ENCODE data around the gene GSG1L. TPM values are rescaled to one million over a fixed set of nuclear protein-coding genes. Genes with fewer than 3 reads are reported as not detected.

GSG1L gene
- total RNA-seq, 2 experiments from 2014 or later, result not detected

GRCh38 chr16:27800817-27801216 is 262.7 kb downstream of the GSG1L start:
- Mint-ChIP-seq H3K27ac (no peak overlapping the region), H3K4me3 (no peak overlapping the region), H3K4me1 (peaks cover 8% of the 10 kb centered on the region)

GRCh38 chr16:27799896-27800295 is 263.6 kb downstream of the GSG1L start:
- ChIA-PET POLR2A (no interaction called here), CTCF (interaction anchor here (1.1 kb wide), 1 partner anchor 46 kb away, joined by 4 read pairs; no protein-coding TSS in a partner anchor)
- Mint-ChIP-seq H3K36me3 (ENCODE audit: low read depth) (no peaks in the 10 kb centered on the region), H3K27me3 (peaks cover 9% of the 10 kb centered on the region), H3K4me1 (peaks cover 8% of the 10 kb centered on the region), H3K4me3 (no peak overlapping the region), H3K27ac (no peak overlapping the region), H3K9me3 (no peaks in the 10 kb centered on the region)
- DNase-seq, result no peak

More at GRCh38 chr16:27800817-27801216, 262.7 kb downstream of the GSG1L start:
- ChIA-PET POLR2A (no interaction called here), CTCF (no interaction called here)
- Mint-ChIP-seq H3K27me3 (peaks cover 9% of the 10 kb centered on the region), H3K36me3 (ENCODE audit: low read depth) (no peaks in the 10 kb centered on the region), H3K9me3 (no peaks in the 10 kb centered on the region)
- no peak for DNase-seq

- Mint-ChIP-seq H3K4me1 (no peaks in the 10 kb centered on the region), H3K36me3 (ENCODE audit: low read depth) (no peaks in the 10 kb centered on the region), H3K27me3 (peaks cover 4% of the 10 kb centered on the region), H3K4me3 (no peak overlapping the region), H3K9me3 (no peaks in the 10 kb centered on the region), H3K27ac (no peak overlapping the region)
- POLR2A ChIA-PET, result no interaction called here
- CTCF ChIA-PET, result no interaction called here
- no peak for DNase-seq
These were observed 265.3 kb downstream of the GSG1L start for GRCh38 chr16:27798241-27798640.

- Mint-ChIP-seq H3K36me3 (ENCODE audit: low read depth) (no peaks in the 10 kb centered on the region), H3K9me3 (no peaks in the 10 kb centered on the region), H3K4me3 (no peak overlapping the region), H3K27me3 (no peaks in the 10 kb centered on the region), H3K27ac (no peak overlapping the region), H3K4me1 (no peaks in the 10 kb centered on the region)
- ChIA-PET CTCF (interaction anchor here (0.5 kb wide), 1 partner anchor 228 kb away, joined by 3 read pairs; no protein-coding TSS in a partner anchor), POLR2A (no interaction called here)
- peak; percentile 54 for DNase-seq
These were observed 267.4 kb downstream of the GSG1L start for GRCh38 chr16:27795992-27796614.

- Mint-ChIP-seq H3K27ac (no peak overlapping the region), H3K4me3 (no peak overlapping the region), H3K36me3 (ENCODE audit: low read depth) (no peaks in the 10 kb centered on the region), H3K9me3 (no peaks in the 10 kb centered on the region), H3K27me3 (no peaks in the 10 kb centered on the region), H3K4me1 (no peaks in the 10 kb centered on the region)
- DNase-seq, result no peak
- CTCF ChIA-PET, result no interaction called here
- POLR2A ChIA-PET, result no interaction called here
These were observed 270.3 kb downstream of the GSG1L start for GRCh38 chr16:27793249-27793622.

GRCh38 chr16:27792486-27793248 is 270.8 kb downstream of the GSG1L start:
- Mint-ChIP-seq H3K27me3 (no peaks in the 10 kb centered on the region), H3K4me1 (no peaks in the 10 kb centered on the region), H3K4me3 (no peak overlapping the region), H3K27ac (no peak overlapping the region), H3K9me3 (no peaks in the 10 kb centered on the region), H3K36me3 (ENCODE audit: low read depth) (no peaks in the 10 kb centered on the region)
- CTCF ChIA-PET, result no interaction called here
- POLR2A ChIA-PET, result no interaction called here
- no peak for DNase-seq

- Mint-ChIP-seq H3K9me3 (no peaks in the 10 kb centered on the region), H3K27ac (no peak overlapping the region), H3K4me3 (no peak overlapping the region), H3K36me3 (ENCODE audit: low read depth) (no peaks in the 10 kb centered on the region), H3K27me3 (no peaks in the 10 kb centered on the region), H3K4me1 (no peaks in the 10 kb centered on the region)
- DNase-seq, result no peak
- ChIA-PET CTCF (no interaction called here), POLR2A (no interaction called here)
These were observed 272.2 kb downstream of the GSG1L start for GRCh38 chr16:27791404-27791719.

- Mint-ChIP-seq H3K9me3 (no peaks in the 10 kb centered on the region), H3K4me3 (no peak overlapping the region), H3K36me3 (ENCODE audit: low read depth) (no peaks in the 10 kb centered on the region), H3K27ac (no peak overlapping the region), H3K4me1 (no peaks in the 10 kb centered on the region), H3K27me3 (no peaks in the 10 kb centered on the region)
- ChIA-PET POLR2A (no interaction called here), CTCF (no interaction called here)
- no peak for DNase-seq
These were observed 272.7 kb downstream of the GSG1L start for GRCh38 chr16:27790546-27791403.

GRCh38 chr16:27789595-27790241 is 273.8 kb downstream of the GSG1L start:
- Mint-ChIP-seq H3K36me3 (ENCODE audit: low read depth) (no peaks in the 10 kb centered on the region), H3K9me3 (no peaks in the 10 kb centered on the region), H3K4me1 (no peaks in the 10 kb centered on the region), H3K27me3 (no peaks in the 10 kb centered on the region), H3K4me3 (no peak overlapping the region), H3K27ac (no peak overlapping the region)
- POLR2A ChIA-PET, result no interaction called here
- no peak for DNase-seq
- CTCF ChIA-PET, result no interaction called here

- H3K9me3 Mint-ChIP-seq, result no peaks in the 10 kb centered on the region
- no peaks in the 10 kb centered on the region for H3K36me3 Mint-ChIP-seq (ENCODE audit: low read depth)
- no peak overlapping the region for H3K4me3 Mint-ChIP-seq
- DNase-seq, result no peak
- H3K4me1 Mint-ChIP-seq, result no peaks in the 10 kb centered on the region
- no peaks in the 10 kb centered on the region for H3K27me3 Mint-ChIP-seq
- ChIA-PET CTCF (no interaction called here), POLR2A (no interaction called here)
- no peak overlapping the region for H3K27ac Mint-ChIP-seq
These were observed 274.4 kb downstream of the GSG1L start for GRCh38 chr16:27789150-27789549.

GRCh38 chr16:27787665-27788064 is 275.8 kb downstream of the GSG1L start:
- ChIA-PET CTCF (no interaction called here), POLR2A (no interaction called here)
- no peaks in the 10 kb centered on the region for H3K9me3 Mint-ChIP-seq
- H3K4me1 Mint-ChIP-seq, result no peaks in the 10 kb centered on the region
- no peak for DNase-seq
- H3K36me3 Mint-ChIP-seq (ENCODE audit: low read depth), result no peaks in the 10 kb centered on the region
- no peaks in the 10 kb centered on the region for H3K27me3 Mint-ChIP-seq
- no peak overlapping the region for H3K4me3 Mint-ChIP-seq
- H3K27ac Mint-ChIP-seq, result no peak overlapping the region

- POLR2A ChIA-PET, result no interaction called here
- Mint-ChIP-seq H3K9me3 (no peaks in the 10 kb centered on the region), H3K4me1 (no peaks in the 10 kb centered on the region)
These were observed 276.4 kb downstream of the GSG1L start for GRCh38 chr16:27786923-27787625.

More at GRCh38 chr16:27786923-27787625, 276.4 kb downstream of the GSG1L start:
- Mint-ChIP-seq H3K4me3 (no peak overlapping the region), H3K27ac (no peak overlapping the region), H3K36me3 (ENCODE audit: low read depth) (no peaks in the 10 kb centered on the region), H3K27me3 (no peaks in the 10 kb centered on the region)
- no peak for DNase-seq
- CTCF ChIA-PET, result interaction anchor here (0.5 kb wide), 1 partner anchor 262 kb away, joined by 3 read pairs; no protein-coding TSS in a partner anchor

All from activated CD4-positive, alpha-beta T cell treated with anti-CD3 and anti-CD28 coated beads, Interleukin-2, amount 10 ng/mL, durations not matched to agents 7 days and 5 days (primary cell).